HL-60/S4 treated with retinoic acid at 250 ng/mL for 4 days and 3 days (cell line): ENCODE data around the gene CLDN14.

ENCODE experiments used
- in situ Hi-C: fragments of 300-500 bp; cut with MboI; formaldehyde crosslinking; loops from 2 replicates; pipeline ENCODE4 v1.7.0; 2022; ENCODE audit warnings: low sequenced_read_pairs

The CLDN14 gene

GRCh38 chr21:36479415-36480402 lies at the start of gene CLDN14:
CLDN14 (minus strand) TSS chr21:36480122; CDS start chr21:36461695, 18,427 bp downstream.
- in situ Hi-C loops = no loop called here

- in situ Hi-C loops = no loop called here
Observed at GRCh38 chr21:36528716-36529115, 48.8 kb upstream of the CLDN14 start.

- in situ Hi-C loops = no loop called here
Observed at GRCh38 chr21:36527317-36527716, 47.4 kb upstream of the CLDN14 start.

GRCh38 chr21:36526104-36526503 lies 46.2 kb upstream of the CLDN14 start:
- in situ Hi-C loops = no loop called here

GRCh38 chr21:36524477-36524876 lies 44.6 kb upstream of the CLDN14 start:
- in situ Hi-C loops = no loop called here

- in situ Hi-C loops = no loop called here
Observed at GRCh38 chr21:36522219-36522808, 42.4 kb upstream of the CLDN14 start.

- in situ Hi-C loops = no loop called here
Observed at GRCh38 chr21:36518883-36519492, 39.1 kb upstream of the CLDN14 start.

- in situ Hi-C loops = no loop called here
Observed at GRCh38 chr21:36517366-36518075, 37.6 kb upstream of the CLDN14 start.

GRCh38 chr21:36516281-36516680 lies 36.4 kb upstream of the CLDN14 start:
- in situ Hi-C loops = no loop called here

- in situ Hi-C loops = no loop called here
Observed at GRCh38 chr21:36513430-36513829, 33.5 kb upstream of the CLDN14 start.

- in situ Hi-C loops = no loop called here
Observed at GRCh38 chr21:36512971-36513370, 33.0 kb upstream of the CLDN14 start.

GRCh38 chr21:36511484-36512220 lies 31.7 kb upstream of the CLDN14 start:
- in situ Hi-C loops = no loop called here

GRCh38 chr21:36510911-36511310 lies 31.0 kb upstream of the CLDN14 start:
- in situ Hi-C loops = no loop called here

GRCh38 chr21:36509973-36510664 lies 30.2 kb upstream of the CLDN14 start:
- in situ Hi-C loops = no loop called here

- in situ Hi-C loops = no loop called here
Observed at GRCh38 chr21:36508948-36509347, 29.0 kb upstream of the CLDN14 start.

- in situ Hi-C loops = no loop called here
Observed at GRCh38 chr21:36507397-36508018, 27.6 kb upstream of the CLDN14 start.

GRCh38 chr21:36506482-36506881 lies 26.6 kb upstream of the CLDN14 start:
- in situ Hi-C loops = no loop called here

- in situ Hi-C loops = no loop called here
Observed at GRCh38 chr21:36504067-36505058, 24.4 kb upstream of the CLDN14 start.
